HCT116 (cell line): ENCODE data around the gene PDHB. TPM values are rescaled to one million over a fixed set of nuclear protein-coding genes. Genes with fewer than 3 reads are reported as not detected.

Source experiments
- ATAC-seq: fragments of 200-7000 bp; cut with Tn5 transposase; 2 replicates; pipeline ENCODE4 v1.9.1; 2020; ENCODE audit warnings: mild to moderate bottlenecking, moderate library complexity
- BruUV-seq: library from RNA; stranded (reverse); fragments of 400-500 nt; replicated peaks from 2 replicates; lab custom pipeline; 2021; lab: Mats Ljungman, UMichigan
- CTCF ChIA-PET: fragments of 300-600 bp; sonication (Branson Sonifier 250); formaldehyde crosslinking; loops from one replicate; lab custom pipeline; 2021; ENCODE audit warnings: antibody characterized with exemption; lab: Charles Lee
- POLR2A ChIA-PET: fragments of 300-600, 350-600 bp; sonication (Branson Sonifier 250); formaldehyde crosslinking; loops from one replicate; lab custom pipeline; 2021; ENCODE audit warnings: antibody characterized with exemption; lab: Charles Lee
- RAD21 ChIA-PET, 2 experiments: fragments of 300-600 bp; sonication (Branson Sonifier 250); formaldehyde crosslinking; loops; one replicate each; lab custom pipeline; 2023; ENCODE audit warnings: low total read pairs in 2 of 2; ENCODE audit not compliant: uncharacterized antibody in 2 of 2, unreplicated experiment in 2 of 2, low non-redundant PET in 1 of 2; lab: Charles Lee
- DNase-seq: peaks from one replicate; pipeline ENCODE4 v3.0.0-alpha.2; 2010; ENCODE audit warnings: low read depth, low spot score
- H2AFZ ChIP-seq: fragments of 200-600 bp; shearing (Covaris generic), sonication (generic); 2 replicates; pipeline ENCODE4 v1.6.1; 2017; ENCODE audit warnings: low read depth, mixed run types, mixed read lengths, antibody characterized with exemption, low read length; ENCODE audit not compliant: poor library complexity, severe bottlenecking
- H3K27ac ChIP-seq: 2 replicates; pipeline ENCODE4 v1.5.1; 2012; ENCODE audit warnings: low read depth, low read length
- H3K27me3 ChIP-seq: fragments of 200-600 bp; sonication (generic); 2 replicates; pipeline ENCODE4 v1.6.1; 2016; ENCODE audit warnings: mixed run types, low read length, mixed read lengths; ENCODE audit not compliant: insufficient read depth
- H3K36me3 ChIP-seq, 2 experiments: fragments of 200-500 bp in 1 of 2; fragments of 200-600 bp in 1 of 2; sonication (Bioruptor generic) in 1 of 2; sonication (generic) in 1 of 2; 2 replicates each; pipeline versions ENCODE4 v1.5.1 to v1.6.1; 2014 to 2016; ENCODE audit warnings: low read length in 2 of 2, inconsistent platforms in 1 of 2, mixed read lengths in 1 of 2, mixed run types in 1 of 2; ENCODE audit not compliant: insufficient read depth in 2 of 2, control insufficient read depth in 1 of 2
- H3K4me1 ChIP-seq, 2 experiments: fragments of 200-600 bp in 1 of 2; sonication (generic) in 1 of 2; 2 replicates each; pipeline versions ENCODE4 v1.5.1 to v1.6.1; 2012 to 2017; ENCODE audit warnings: low read length in 2 of 2, inconsistent platforms in 1 of 2, mild to moderate bottlenecking in 1 of 2, mixed read lengths in 1 of 2, mixed run types in 1 of 2, moderate library complexity in 1 of 2; ENCODE audit not compliant: insufficient read depth in 2 of 2, control insufficient read depth in 1 of 2
- H3K4me2 ChIP-seq: fragments of 200-600 bp; sonication (generic); 2 replicates; pipeline ENCODE4 v1.6.1; 2017; ENCODE audit warnings: mixed run types, low read length, mixed read lengths
- H3K4me3 ChIP-seq, 2 experiments: fragments of 200-600 bp in 1 of 2; sonication (generic) in 1 of 2; replicated peaks in 1 of 2; 2 replicates each; pipeline ENCODE4 v1.5.1; 2011 to 2016; ENCODE audit warnings: low read length in 2 of 2, control low read depth in 1 of 2, low read depth in 1 of 2, mild to moderate bottlenecking in 1 of 2, mixed read lengths in 1 of 2, mixed run types in 1 of 2
- H3K79me2 ChIP-seq: fragments of 200-600 bp; sonication (generic); 2 replicates; pipeline ENCODE4 v1.6.1; 2017; ENCODE audit warnings: mild to moderate bottlenecking, mixed run types, low read length, moderate library complexity, mixed read lengths; ENCODE audit not compliant: insufficient read depth
- H3K9ac ChIP-seq: fragments of 200-600 bp; sonication (generic); 2 replicates; pipeline ENCODE4 v1.6.1; 2016; ENCODE audit warnings: low read length, mixed read lengths
- H3K9me2 ChIP-seq: fragments of 200-600 bp; sonication (generic), shearing (Covaris generic); 2 replicates; pipeline ENCODE4 v1.6.1; 2017; ENCODE audit warnings: mixed run types, mild to moderate bottlenecking, moderate library complexity; ENCODE audit not compliant: insufficient read depth
- H3K9me3 ChIP-seq, 2 experiments: fragments of 200-500 bp in 1 of 2; fragments of 200-600 bp in 1 of 2; sonication (Bioruptor generic) in 1 of 2; sonication (generic) in 1 of 2; 2 replicates each; pipeline ENCODE4 v1.6.1; 2014 to 2017; ENCODE audit warnings: low read length in 2 of 2, mixed read lengths in 2 of 2, inconsistent platforms in 1 of 2, low read depth in 1 of 2, mild to moderate bottlenecking in 1 of 2, mixed run types in 1 of 2, moderate library complexity in 1 of 2; ENCODE audit not compliant: control insufficient read depth in 1 of 2, insufficient read depth in 1 of 2
- H4K20me1 ChIP-seq: fragments of 200-600 bp; sonication (generic), shearing (Covaris generic); 2 replicates; pipeline ENCODE4 v1.6.1; 2017; ENCODE audit warnings: mixed run types, mild to moderate bottlenecking, moderate library complexity; ENCODE audit not compliant: insufficient read depth
- ATF3 ChIP-seq: IDR thresholded peaks from 2 replicates; pipeline ENCODE4 v1.6.1; 2012
- CBX3 ChIP-seq: IDR thresholded peaks from 2 replicates; pipeline ENCODE4 v1.6.1; 2012; ENCODE audit warnings: low read depth
- CEBPB ChIP-seq: IDR thresholded peaks from 2 replicates; pipeline ENCODE4 v1.6.1; 2012; ENCODE audit warnings: low read depth
- CTCF ChIP-seq, 3 experiments: fragments of 200-600 bp in 1 of 3; sonication (generic) in 1 of 3; IDR thresholded peaks in 2 of 3; conservative IDR thresholded peaks in 1 of 3; 2 replicates each; pipeline ENCODE4 v1.5.1; 2012 to 2017; ENCODE audit warnings: low read depth in 2 of 3, low read length in 2 of 3, antibody characterized with exemption in 1 of 3, borderline replicate concordance in 1 of 3, control low read depth in 1 of 3, mild to moderate bottlenecking in 1 of 3, mixed read lengths in 1 of 3, mixed run types in 1 of 3, moderate library complexity in 1 of 3; ENCODE audit not compliant: insufficient read depth in 1 of 3
- EGR1 ChIP-seq: IDR thresholded peaks from 2 replicates; pipeline ENCODE4 v1.6.1; 2012; ENCODE audit warnings: low read depth
- ELF1 ChIP-seq: IDR thresholded peaks from 2 replicates; pipeline ENCODE4 v1.6.1; 2012; ENCODE audit warnings: low read depth, borderline replicate concordance
- EZH2 ChIP-seq: fragments of 200-600 bp; sonication (generic); IDR thresholded peaks from 2 replicates; pipeline ENCODE4 v1.6.1; 2017; ENCODE audit warnings: antibody characterized with exemption, mixed run types
- EZH2phosphoT487 ChIP-seq: fragments of 200-600 bp; IDR thresholded peaks from 2 replicates; pipeline ENCODE4 v1.6.1; 2018; ENCODE audit warnings: antibody characterized with exemption, borderline replicate concordance
- FOSL1 ChIP-seq: IDR thresholded peaks from 2 replicates; pipeline ENCODE4 v1.6.1; 2012; ENCODE audit warnings: low read depth
- JUND ChIP-seq: IDR thresholded peaks from 2 replicates; pipeline ENCODE4 v1.6.1; 2012
- MAX ChIP-seq: IDR thresholded peaks from 2 replicates; pipeline ENCODE4 v1.6.1; 2012
- POLR2AphosphoS5 ChIP-seq: IDR thresholded peaks from 2 replicates; pipeline ENCODE4 v1.6.1; 2011; ENCODE audit warnings: mild to moderate bottlenecking, low read depth, low read length, moderate library complexity
- SIN3A ChIP-seq: IDR thresholded peaks from 2 replicates; pipeline ENCODE4 v1.6.1; 2012; ENCODE audit warnings: low read depth
- SP1 ChIP-seq: IDR thresholded peaks from 2 replicates; pipeline ENCODE4 v1.6.1; 2012; ENCODE audit warnings: low read depth
- SRF ChIP-seq: IDR thresholded peaks from 2 replicates; pipeline ENCODE4 v1.6.1; 2012; ENCODE audit warnings: low read depth
- YY1 ChIP-seq: IDR thresholded peaks from 2 replicates; pipeline ENCODE4 v1.6.1; 2011; ENCODE audit warnings: low read length, low read depth, moderate library complexity, mild to moderate bottlenecking; ENCODE audit not compliant: insufficient replicate concordance; ENCODE audit errors: extremely low read depth
- ZFX ChIP-seq: fragments of 450-650 bp; IDR thresholded peaks from 2 replicates; pipeline ENCODE4 v1.6.1; 2017
- ZNF274 ChIP-seq: fragments of 200-500 bp; sonication (Bioruptor generic); IDR thresholded peaks from 2 replicates; pipeline ENCODE4 v1.6.1; 2014; ENCODE audit warnings: mild to moderate bottlenecking, low read depth, low read length, inconsistent platforms
- intact Hi-C: fragments of 100-400 bp; cut with micrococcal nuclease; formaldehyde crosslinking; loops from 2 replicates; pipeline ENCODE4 v1.10.0; 2022
- total RNA-seq: library from RNA; stranded (reverse); gene quantifications from one replicate; pipeline ENCODE4 v1.2.1, GENCODE V29; 2021; ENCODE audit not compliant: unreplicated experiment

The PDHB gene
- total RNA-seq, 1 experiment from 2014 or later, result 60.2 TPM

- ATAC-seq, result peak; percentile 15; the same call in 1 of the 2 replicates
- Histone ChIP-seq H3K79me2 (no peaks in the 10 kb centered on the region), H3K4me3 (no peak overlapping the region), H3K4me1 (peaks cover 5 to 17% of the 10 kb centered on the region in 2 experiments), H3K4me2 (peak overlapping the region; percentile 53), H2AFZ (no peak overlapping the region), H3K27me3 (no peaks in the 10 kb centered on the region), H4K20me1 (no peaks in the 10 kb centered on the region), H3K9me3 (no peaks in the 10 kb centered on the region), H3K9me2 (no peaks in the 10 kb centered on the region), H3K36me3 (no peaks in the 10 kb centered on the region), H3K9ac (peak overlapping the region; percentile 3; the same call in 1 of the 2 replicates), H3K27ac (no peak overlapping the region; the same call in 1 of the 2 replicates)
- BruUV-seq, result no TSS peak
- TF ChIP-seq SIN3A (no peak), JUND (no peak), SRF (no peak), YY1 (no peak), EGR1 (no peak), ZFX (no peak), ZNF274 (no peak), FOSL1 (no peak), ATF3 (no peak)
- ChIA-PET RAD21 (no interaction called here), POLR2A (interaction anchor here (0.6 kb wide), 1 partner anchor 31 kb away, joined by 3 read pairs; no protein-coding TSS in a partner anchor), CTCF (no interaction called here)
- no peak for DNase-seq
- intact Hi-C loops, result no loop called here
These were observed 49.1 kb downstream of the PDHB start for GRCh38 chr3:58384381-58385090.

GRCh38 chr3:58383904-58384303 lies 49.7 kb downstream of the PDHB start:
- intact Hi-C loops, result no loop called here
- POLR2A ChIA-PET, result no interaction called here
- no peak overlapping the region; the same call in 1 of the 2 replicates for H3K27ac ChIP-seq
- TF ChIP-seq ELF1 (no peak), EZH2 (no peak), MAX (0 out of 2 replicates have a peak, but pooled peaks have one; percentile 42), CTCF (IDR thresholded peaks at IDR 0.05 in 2 of 3, conservative IDR thresholded peaks at IDR 0.05 in 1 of 3; ENCODE audit: borderline replicate concordance in 1 of 3, insufficient read depth in 1 of 3, low read depth in 2 of 3, low read length in 2 of 3) (no peak), EZH2phosphoT487 (no peak), ATF3 (no peak), ZNF274 (no peak), YY1 (no peak), CBX3 (peak; percentile 66), CEBPB (no peak), JUND (peak; percentile 63), SP1 (peak; percentile 21; the same call in 1 of the 2 replicates), POLR2AphosphoS5 (no peak), EGR1 (no peak)

More at GRCh38 chr3:58383904-58384303, 49.7 kb downstream of the PDHB start:
- H2AFZ ChIP-seq, result no peak overlapping the region
- peak; percentile 95 for ATAC-seq
- CTCF ChIA-PET, result no interaction called here
- peak overlapping the region; percentile 53 for H3K4me2 ChIP-seq
- RAD21 ChIA-PET, result no interaction called here
- H3K36me3 ChIP-seq, result no peaks in the 10 kb centered on the region
- no peaks in the 10 kb centered on the region for H3K9me2 ChIP-seq
- no peaks in the 10 kb centered on the region for H3K9me3 ChIP-seq
- H3K4me1 ChIP-seq, result peaks cover 5 to 17% of the 10 kb centered on the region in 2 experiments
- no peaks in the 10 kb centered on the region for H3K27me3 ChIP-seq
- H3K79me2 ChIP-seq, result no peaks in the 10 kb centered on the region
- BruUV-seq, result no TSS peak
- no peaks in the 10 kb centered on the region for H4K20me1 ChIP-seq
- no peak overlapping the region for H3K4me3 ChIP-seq
- peak overlapping the region; percentile 19; the same call in 1 of the 2 replicates for H3K9ac ChIP-seq
- DNase-seq, result peak; percentile 79
